Thyroid gland (tissue), 4 donors: ENCODE data around the gene ACAA2. TPM values are rescaled to one million over a fixed set of nuclear protein-coding genes. Genes with fewer than 3 reads are reported as not detected.
"Not testable (repeated sequence)": the region's sequence is repeated elsewhere in the genome, so short reads cannot be mapped to it uniquely, and the experiment has no call there.

Experiments used
- DNase-seq, 2 donors: peaks; one replicate each; pipeline ENCODE4 v3.0.0-alpha.2; 2019
- H3K27ac ChIP-seq, 3 donors: fragments of 200-600 bp; sonication (generic); 1 replicate in 2 of 3; 2 replicates in 1 of 3; pipeline ENCODE4 v1.5.1; 2016 to 2019; ENCODE audit warnings: mild to moderate bottlenecking in 1 of 3, moderate library complexity in 1 of 3
- H3K27me3 ChIP-seq: fragments of 200-600 bp; sonication (generic); one replicate; pipeline ENCODE4 v1.5.1; 2019
- H3K36me3 ChIP-seq, 2 donors: fragments of 200-600 bp; sonication (generic); one replicate each; pipeline ENCODE4 v1.5.1; 2016 to 2019
- H3K4me1 ChIP-seq, 2 donors: fragments of 200-600 bp; sonication (generic); one replicate each; pipeline ENCODE4 v1.5.1; 2017 to 2019
- H3K4me3 ChIP-seq, 3 donors: fragments of 200-600 bp; sonication (generic); replicated peaks in 1 of 3; 1 replicate in 2 of 3; 2 replicates in 1 of 3; pipeline ENCODE4 v1.5.1; 2016; ENCODE audit warnings: mild to moderate bottlenecking in 1 of 3
- H3K9me3 ChIP-seq: fragments of 200-600 bp; sonication (generic); one replicate; pipeline ENCODE4 v1.5.1; 2017
- CTCF ChIP-seq, 6 experiments: fragments of 200-600 bp in 3 of 6; fragments of 450-650 bp in 3 of 6; sonication (generic) in 3 of 6; IDR thresholded peaks; one replicate each; pipeline ENCODE4 v1.5.1; 2016 to 2019; ENCODE audit warnings: antibody characterized with exemption in 6 of 6, mild to moderate bottlenecking in 2 of 6, inconsistent platforms in 1 of 6, moderate library complexity in 1 of 6
- POLR2A ChIP-seq, 2 donors: fragments of 450-650 bp; IDR thresholded peaks; one replicate each; pipeline ENCODE4 v1.6.1; 2017; ENCODE audit warnings: antibody characterized with exemption in 2 of 2, mild to moderate bottlenecking in 2 of 2, moderate library complexity in 1 of 2
- WGBS, 2 donors: methylation state at CpG; one replicate each; pipeline ENCODE4 v1.1.5; 2017; 5-methylcytosine and 5-hydroxymethylcytosine counted together
- intact Hi-C: fragments of 100-400 bp; cut with DNase I; formaldehyde crosslinking; loops from one replicate; pipeline ENCODE4 v1.15.1; 2023
- total RNA-seq, 4 donors: library from RNA; depleted of rRNA; stranded (reverse); fragments of >200 nt; gene quantifications; one replicate each; pipeline ENCODE4 v1.2.3, GENCODE V29; 2016

Gene ACAA2
- total RNA-seq, 4 donors from 2014 or later, result 50.8 to 157 (median 108) TPM

- intact Hi-C loops, result loop anchor here (10.0 kb wide), 2 partner anchors 69 to 271 kb away; no protein-coding TSS in a partner anchor
- 83 to 88% methylated on average over 1 of the region's 1 CpG for WGBS, 2 donors
These were observed 27.2 kb downstream of the ACAA2 start for GRCh38 chr18:49786019-49786720.

GRCh38 chr18:49784427-49785185 lies 28.7 kb downstream of the ACAA2 start:
- no peak for DNase-seq
- Histone ChIP-seq H3K4me3 (no peak overlapping the region), H3K9me3 (no peaks in the 10 kb centered on the region), H3K27ac (peak overlapping the region in 2 of 3 donors; percentile 27 to 67), H3K4me1 (peaks cover 5 to 10% of the 10 kb centered on the region in 2 donors), H3K27me3 (no peaks in the 10 kb centered on the region), H3K36me3 (peaks cover 13 to 20% of the 10 kb centered on the region in 2 donors)
- intact Hi-C loops, result loop anchor here (10.0 kb wide), 2 partner anchors 70 to 270 kb away; no protein-coding TSS in a partner anchor
- 31 to 84% methylated on average over 1 of the region's 1 CpG for WGBS, 2 donors
- TF ChIP-seq POLR2A (IDR thresholded peaks at IDR 0.05) (no peak), CTCF (IDR thresholded peaks at IDR 0.05) (peak in 3 of 6 experiments; percentile 37 to 46 (median 43))

More at GRCh38 chr18:49786019-49786720, 27.2 kb downstream of the ACAA2 start:
- H3K27ac ChIP-seq, result no peak overlapping the region
- no peaks in the 10 kb centered on the region for H3K9me3 ChIP-seq
- H3K27me3 ChIP-seq, result no peaks in the 10 kb centered on the region
- H3K36me3 ChIP-seq, result peaks cover 21 to 32% of the 10 kb centered on the region in 2 donors
- peaks cover 5 to 10% of the 10 kb centered on the region in 2 donors for H3K4me1 ChIP-seq
- no peak for DNase-seq
- H3K4me3 ChIP-seq, result no peak overlapping the region
- no peak for TF ChIP-seq POLR2A (IDR thresholded peaks at IDR 0.05)
- TF ChIP-seq CTCF (IDR thresholded peaks at IDR 0.05), result no peak

- H3K36me3 ChIP-seq, result peaks cover 13 to 17% of the 10 kb centered on the region in 2 donors
- DNase-seq, H3K4me3 ChIP-seq, H3K9me3 ChIP-seq, H3K27me3 ChIP-seq: not testable (repeated sequence)
- 90 to 92% methylated on average over 3 of the region's 3 CpGs for WGBS, 2 donors
- H3K4me1 ChIP-seq, result peaks cover 5 to 17% of the 10 kb centered on the region in 2 donors
- intact Hi-C loops, result loop anchor here (10.0 kb wide), 2 partner anchors 71 to 269 kb away; no protein-coding TSS in a partner anchor
- peak overlapping the region in 2 of 3 donors; percentile 27 to 67 for H3K27ac ChIP-seq
These were observed 29.7 kb downstream of the ACAA2 start for GRCh38 chr18:49783631-49784030.

GRCh38 chr18:49778826-49779465 lies 34.4 kb downstream of the ACAA2 start:
- peak; percentile 60 to 66 for DNase-seq
- H3K27me3 ChIP-seq, result no peaks in the 10 kb centered on the region
- intact Hi-C loops, result no loop called here
- H3K4me3 ChIP-seq, result no peak overlapping the region
- no peak overlapping the region for H3K27ac ChIP-seq
- peaks cover 1 to 11% of the 10 kb centered on the region in 2 donors for H3K4me1 ChIP-seq
- H3K36me3 ChIP-seq, result peaks cover 12 to 13% of the 10 kb centered on the region in 2 donors
- 57 to 68% methylated on average over 8 of the region's 8 CpGs for WGBS, 2 donors
- H3K9me3 ChIP-seq, result no peaks in the 10 kb centered on the region
- TF ChIP-seq CTCF (IDR thresholded peaks at IDR 0.05), result no peak
- no peak for TF ChIP-seq POLR2A (IDR thresholded peaks at IDR 0.05)

- no peaks in the 10 kb centered on the region for H3K27me3 ChIP-seq
- intact Hi-C loops, result loop anchor here (5.0 kb wide), 1 partner anchor 207 kb away; the partner anchor contains the start of gene LIPG
- no peak for TF ChIP-seq POLR2A (IDR thresholded peaks at IDR 0.05)
- TF ChIP-seq CTCF (IDR thresholded peaks at IDR 0.05), result no peak
These were observed 44.1 kb downstream of the ACAA2 start for GRCh38 chr18:49769047-49769728.

More at GRCh38 chr18:49769047-49769728, 44.1 kb downstream of the ACAA2 start:
- H3K36me3 ChIP-seq, result no peaks in the 10 kb centered on the region
- WGBS, 2 donors, result 77 to 79% methylated on average over 1 of the region's 1 CpG
- H3K27ac ChIP-seq, result no peak overlapping the region
- DNase-seq, result no peak
- H3K9me3 ChIP-seq, result no peaks in the 10 kb centered on the region
- no peak overlapping the region for H3K4me3 ChIP-seq
- peaks cover 6 to 9% of the 10 kb centered on the region in 2 donors for H3K4me1 ChIP-seq
